ENCODE results near the gene TTLL10.

DNA sequence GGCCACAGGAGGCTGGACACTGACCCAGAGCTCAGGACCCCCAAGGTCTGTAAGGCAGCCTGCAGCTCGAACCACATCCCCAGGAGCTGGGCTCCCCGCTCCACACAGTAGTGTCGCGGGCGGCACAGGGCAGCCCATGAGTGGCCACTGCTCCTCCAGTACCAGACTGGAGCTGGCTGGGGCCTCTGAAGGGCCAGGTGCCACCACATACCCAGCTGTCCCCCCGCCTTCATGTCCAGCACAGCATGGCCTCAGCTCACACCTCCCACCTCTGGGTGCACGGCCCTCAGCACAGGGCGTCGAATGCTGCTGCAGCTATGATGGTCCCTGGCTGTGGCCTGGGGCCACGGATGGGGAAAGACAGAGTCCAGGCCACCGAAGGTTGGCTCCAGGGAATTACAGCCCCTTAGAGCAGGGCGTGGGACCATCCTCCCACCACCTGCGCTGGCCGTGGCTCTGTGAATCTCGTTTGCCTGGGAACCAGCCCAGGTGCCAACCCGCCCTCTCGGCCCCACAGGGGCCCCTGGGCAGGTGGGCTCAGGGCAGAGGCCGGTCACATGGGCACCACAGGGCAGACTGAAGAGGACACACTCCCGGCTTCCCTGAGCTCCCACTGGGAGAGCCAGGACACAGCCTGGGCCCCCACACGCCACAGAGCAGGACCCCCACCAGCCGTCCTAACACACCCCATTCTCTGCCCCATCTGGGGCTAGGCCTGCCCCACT lies 42.4 kb downstream of the TTLL10 start:
- TF ChIP-seq SUZ12 (IDR thresholded peaks at IDR 0.05) (no peak), FOXK2 (IDR thresholded peaks at IDR 0.05) (no peak), L3MBTL2 (conservative IDR thresholded peaks at IDR 0.05) (no peak), SP1 (IDR thresholded peaks at IDR 0.05) (no peak), TARDBP (IDR thresholded peaks at IDR 0.05) (no peak), BHLHE40 (IDR thresholded peaks at IDR 0.05; ENCODE audit: borderline replicate concordance) (no peak), LEF1 (IDR thresholded peaks at IDR 0.05; ENCODE audit: borderline replicate concordance) (no peak), HDGF (IDR thresholded peaks at IDR 0.05; ENCODE audit: borderline replicate concordance) (no peak), FOXA1 (IDR thresholded peaks at IDR 0.05) (no peak), FOXM1 (IDR thresholded peaks at IDR 0.05; ENCODE audit: borderline replicate concordance) (no peak)
- TF ChIP-seq, protein P1, sequence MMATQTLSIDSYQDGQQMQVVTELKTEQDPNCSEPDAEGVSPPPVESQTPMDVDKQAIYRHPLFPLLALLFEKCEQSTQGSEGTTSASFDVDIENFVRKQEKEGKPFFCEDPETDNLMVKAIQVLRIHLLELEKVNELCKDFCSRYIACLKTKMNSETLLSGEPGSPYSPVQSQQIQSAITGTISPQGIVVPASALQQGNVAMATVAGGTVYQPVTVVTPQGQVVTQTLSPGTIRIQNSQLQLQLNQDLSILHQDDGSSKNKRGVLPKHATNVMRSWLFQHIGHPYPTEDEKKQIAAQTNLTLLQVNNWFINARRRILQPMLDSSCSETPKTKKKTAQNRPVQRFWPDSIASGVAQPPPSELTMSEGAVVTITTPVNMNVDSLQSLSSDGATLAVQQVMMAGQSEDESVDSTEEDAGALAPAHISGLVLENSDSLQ (IDR thresholded peaks at IDR 0.05): no peak

All from HEK293T (cell line).